Kidney epithelial cell (primary cell): ENCODE results near the gene ZBED4. TPM values are rescaled to one million over a fixed set of nuclear protein-coding genes. Genes with fewer than 3 reads are reported as not detected.
"Not testable (repeated sequence)": the region's sequence is repeated elsewhere in the genome, so short reads cannot be mapped to it uniquely, and the experiment has no call there.

Experiments used
- DNase-seq: peaks from one replicate; pipeline ENCODE4 v3.0.0-alpha.2; 2010; ENCODE audit warnings: low read depth
- H3K27me3 ChIP-seq: 2 replicates; pipeline ENCODE4 v1.6.0; 2011; ENCODE audit warnings: low read length; ENCODE audit not compliant: control insufficient read depth, insufficient read depth
- H3K36me3 ChIP-seq: 2 replicates; pipeline ENCODE4 v1.5.1; 2011; ENCODE audit warnings: low read length; ENCODE audit not compliant: control insufficient read depth, insufficient read depth
- H3K4me3 ChIP-seq: 2 replicates; pipeline ENCODE4 v1.5.1; 2011; ENCODE audit warnings: low read depth, mild to moderate bottlenecking, control low read depth, low read length
- total RNA-seq: library from RNA; depleted of rRNA; stranded (reverse); fragments of >200 nt; gene quantifications from 2 replicates; pipeline ENCODE4 v1.2.3, GENCODE V29; 2015
- TF ChIP-seq, protein P1 (sequence below): IDR thresholded peaks from 2 replicates; pipeline ENCODE4 v1.5.1; 2011; ENCODE audit warnings: mild to moderate bottlenecking, moderate library complexity, low read length, control low read depth, inconsistent platforms; ENCODE audit not compliant: insufficient read depth, poor library complexity, severe bottlenecking

ZBED4 gene
- total RNA-seq, 1 donor from 2014 or later: 28.8 TPM

DNA sequence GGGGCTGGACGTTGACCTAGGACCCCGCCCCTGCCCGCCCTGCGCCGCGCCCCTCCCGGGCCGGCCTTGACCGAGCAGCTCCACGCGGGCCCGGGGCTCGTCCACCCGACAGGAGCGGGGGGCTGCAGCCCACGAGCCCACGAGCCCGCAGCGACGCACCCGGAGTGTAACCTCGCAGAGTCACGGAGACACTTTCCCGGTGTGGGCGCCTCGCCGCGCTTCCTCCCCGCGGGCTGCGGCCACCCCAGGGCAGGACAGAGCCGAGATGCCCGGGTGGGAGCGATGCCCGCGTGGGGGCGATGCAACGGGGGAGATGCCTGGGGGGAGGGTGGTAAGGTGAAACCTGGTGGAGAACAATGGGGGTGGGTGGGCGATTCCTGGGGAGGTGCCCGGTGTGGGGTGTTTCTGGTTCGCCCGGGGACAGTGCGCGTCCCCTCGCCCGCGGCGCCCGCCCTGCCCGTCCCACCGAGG lies 4.9 kb upstream of the ZBED4 start:
- TF ChIP-seq, protein P1, sequence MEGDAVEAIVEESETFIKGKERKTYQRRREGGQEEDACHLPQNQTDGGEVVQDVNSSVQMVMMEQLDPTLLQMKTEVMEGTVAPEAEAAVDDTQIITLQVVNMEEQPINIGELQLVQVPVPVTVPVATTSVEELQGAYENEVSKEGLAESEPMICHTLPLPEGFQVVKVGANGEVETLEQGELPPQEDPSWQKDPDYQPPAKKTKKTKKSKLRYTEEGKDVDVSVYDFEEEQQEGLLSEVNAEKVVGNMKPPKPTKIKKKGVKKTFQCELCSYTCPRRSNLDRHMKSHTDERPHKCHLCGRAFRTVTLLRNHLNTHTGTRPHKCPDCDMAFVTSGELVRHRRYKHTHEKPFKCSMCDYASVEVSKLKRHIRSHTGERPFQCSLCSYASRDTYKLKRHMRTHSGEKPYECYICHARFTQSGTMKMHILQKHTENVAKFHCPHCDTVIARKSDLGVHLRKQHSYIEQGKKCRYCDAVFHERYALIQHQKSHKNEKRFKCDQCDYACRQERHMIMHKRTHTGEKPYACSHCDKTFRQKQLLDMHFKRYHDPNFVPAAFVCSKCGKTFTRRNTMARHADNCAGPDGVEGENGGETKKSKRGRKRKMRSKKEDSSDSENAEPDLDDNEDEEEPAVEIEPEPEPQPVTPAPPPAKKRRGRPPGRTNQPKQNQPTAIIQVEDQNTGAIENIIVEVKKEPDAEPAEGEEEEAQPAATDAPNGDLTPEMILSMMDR: no peak
- peak overlapping the region; percentile 25 for H3K4me3 ChIP-seq
- H3K27me3 ChIP-seq: peaks cover 45% of the 10 kb centered on the region
- DNase-seq: no peak
- H3K36me3 ChIP-seq: no peaks in the 10 kb centered on the region

DNA sequence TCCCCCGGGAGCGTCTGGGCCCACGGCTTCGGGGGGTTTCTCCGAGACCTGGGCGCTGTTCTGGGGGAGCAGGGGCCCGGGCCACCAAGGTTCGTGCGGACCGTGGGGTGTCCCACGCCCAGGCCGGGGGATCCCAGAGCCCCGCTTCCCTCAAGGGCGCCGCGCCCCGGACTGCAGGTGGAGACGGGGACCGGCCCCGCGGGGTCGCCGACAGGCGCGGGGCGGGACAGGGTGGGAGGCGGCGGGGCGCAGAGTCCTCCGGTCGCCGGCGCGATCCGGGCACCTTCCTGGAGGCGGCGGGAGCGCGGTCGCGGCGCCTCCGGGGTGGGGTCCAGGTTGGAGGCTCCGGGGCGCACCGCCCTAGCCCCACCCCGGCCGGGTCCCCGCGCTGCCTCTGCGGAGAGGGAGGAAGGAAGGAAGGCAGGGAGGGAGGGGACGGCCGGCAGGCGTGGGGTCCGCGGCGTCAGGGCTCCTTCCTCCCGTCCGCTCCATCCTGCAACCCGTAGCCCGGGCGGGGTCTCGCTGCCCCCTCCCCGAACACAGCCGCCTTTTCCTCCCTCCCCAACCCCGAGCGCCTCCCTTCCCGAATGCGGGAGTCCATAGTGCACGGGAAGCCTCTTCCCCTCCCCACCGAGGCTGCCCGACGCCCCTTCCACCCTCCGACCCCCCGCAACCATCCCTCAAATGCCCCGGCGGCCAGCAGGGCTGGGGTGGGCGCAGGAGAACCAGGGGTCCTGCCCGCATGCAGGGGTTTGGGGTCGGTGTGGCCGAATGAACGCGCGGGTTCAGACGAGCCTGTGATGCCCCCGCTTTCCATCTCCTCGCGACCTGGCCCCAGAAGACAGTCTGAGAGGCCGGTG lies 4.3 kb upstream of the ZBED4 start:
- no peak for DNase-seq
- peak overlapping the region; percentile 12 for H3K4me3 ChIP-seq
- peaks cover 45% of the 10 kb centered on the region for H3K27me3 ChIP-seq
- no peaks in the 10 kb centered on the region for H3K36me3 ChIP-seq
- TF ChIP-seq, protein P1: no peak

DNA sequence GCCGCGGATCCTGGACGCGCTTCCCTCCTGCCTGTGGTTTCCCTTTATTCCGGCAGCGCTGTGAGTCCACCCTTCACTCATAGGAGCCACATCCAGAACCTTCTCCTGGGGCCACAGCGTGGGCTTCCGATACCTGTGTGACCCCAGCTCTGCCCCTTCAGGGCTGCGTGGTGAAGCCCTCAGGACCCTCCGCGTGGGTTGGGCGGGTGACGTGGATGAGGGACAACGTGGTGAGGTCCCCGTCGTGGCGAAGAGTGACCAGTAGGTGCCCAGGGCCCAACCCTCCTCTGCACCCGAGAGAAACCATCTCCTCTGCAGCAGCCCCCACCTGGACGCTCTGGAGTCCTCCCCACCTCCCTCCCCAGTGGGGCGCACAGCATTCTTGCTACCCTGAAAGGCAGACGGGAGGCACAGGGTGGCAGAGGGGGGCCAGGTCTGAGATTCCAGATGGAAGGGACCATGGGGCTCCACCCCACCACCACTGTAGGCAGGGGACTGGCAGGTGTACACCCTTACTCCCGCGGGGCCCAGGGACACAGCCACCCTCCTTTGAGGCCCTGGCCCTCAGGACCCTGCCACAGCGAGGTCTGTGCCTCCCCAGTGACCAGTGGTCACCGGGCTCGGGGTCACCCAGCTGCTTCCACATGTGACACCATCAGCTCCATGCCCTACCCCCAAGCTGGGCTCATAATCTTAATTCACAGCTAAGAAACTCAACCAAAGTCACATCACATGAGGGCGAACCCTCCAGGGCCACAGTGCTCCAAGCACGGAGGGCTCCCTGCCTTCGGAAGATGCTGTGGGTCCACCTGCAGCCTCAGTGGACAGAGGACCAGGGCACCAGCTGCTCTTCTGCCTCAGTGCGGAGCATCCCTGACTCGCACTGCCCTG lies 3.4 kb upstream of the ZBED4 start:
- DNase-seq: no peak
- TF ChIP-seq, protein P1: no peak
- no peaks in the 10 kb centered on the region for H3K36me3 ChIP-seq
- peaks cover 40% of the 10 kb centered on the region for H3K27me3 ChIP-seq
- no peak overlapping the region for H3K4me3 ChIP-seq

DNA sequence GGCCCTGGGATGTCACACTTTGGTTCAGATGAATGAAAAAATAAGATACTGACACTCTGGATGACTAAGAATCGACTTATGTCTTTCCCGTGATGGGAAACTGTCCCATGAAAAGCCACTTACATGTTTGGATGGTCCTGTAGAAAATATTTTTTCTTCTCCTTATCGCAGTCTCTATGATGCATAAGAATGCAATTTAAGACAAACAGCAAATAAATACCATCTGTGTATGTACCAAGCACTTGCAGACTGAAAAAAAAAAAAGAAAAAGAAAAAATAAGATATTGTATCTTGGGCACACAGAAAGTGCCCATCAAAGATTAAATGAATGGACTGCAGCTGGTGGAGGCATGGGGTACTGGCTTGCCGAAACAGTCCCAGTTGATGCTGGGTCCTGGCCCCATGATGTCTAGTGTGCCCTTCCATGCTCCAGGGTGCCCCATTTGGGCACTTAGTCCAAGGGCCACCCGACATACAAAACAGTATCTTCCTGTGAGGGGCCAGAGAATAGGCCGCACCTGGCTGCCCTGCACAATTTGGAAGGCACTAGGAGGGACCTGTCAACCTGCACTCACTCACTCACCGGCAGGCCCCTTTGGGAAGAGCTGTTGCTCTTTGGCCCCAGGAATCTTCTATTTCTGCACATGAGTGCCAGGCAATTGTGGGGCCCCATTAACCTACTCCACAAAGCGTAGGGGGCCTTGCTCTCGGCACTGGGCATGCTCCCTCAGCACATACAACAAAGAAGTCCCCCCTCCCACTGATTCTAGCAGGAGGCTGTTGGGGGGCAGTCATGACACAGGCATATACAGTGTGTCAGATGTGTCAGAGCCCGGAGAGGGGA lies 2.5 kb upstream of the ZBED4 start:
- no peaks in the 10 kb centered on the region for H3K36me3 ChIP-seq
- H3K27me3 ChIP-seq: peaks cover 36% of the 10 kb centered on the region
- no peak for DNase-seq
- H3K4me3 ChIP-seq: no peak overlapping the region
- TF ChIP-seq, protein P1: no peak

DNA sequence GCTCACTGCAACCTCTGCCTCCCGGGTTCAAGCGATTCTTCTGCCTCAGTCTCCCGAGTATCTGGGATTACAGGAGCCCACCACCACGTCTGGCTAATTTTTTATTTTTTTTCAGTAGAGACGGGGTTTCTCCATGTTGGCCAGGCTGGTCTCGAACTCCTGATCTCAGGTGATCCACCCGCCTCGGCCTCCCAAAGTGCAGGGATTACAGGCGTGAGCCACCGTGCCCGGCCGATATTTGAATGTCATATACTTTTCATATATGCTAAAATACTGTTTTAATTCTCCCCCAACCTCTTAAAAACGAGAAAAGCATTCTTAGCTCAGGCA lies 1.1 kb upstream of the ZBED4 start:
- Histone ChIP-seq H3K4me3 (peak overlapping the region; percentile 77), H3K27me3 (peaks cover 32% of the 10 kb centered on the region)
- DNase-seq, H3K36me3 ChIP-seq: not testable (repeated sequence)
